PFSK-1 (cell line): Measurements from ENCODE around the gene WNK1.

Experiments used
- FOXP2 ChIP-seq: optimal IDR thresholded peaks from 2 replicates; pipeline ENCODE3; 2011; ENCODE audit warnings: borderline replicate concordance, control low read depth, inconsistent platforms; ENCODE audit not compliant: insufficient read depth; ENCODE audit errors: extremely low read length, extremely low read depth
- POLR2AphosphoS5 ChIP-seq: IDR thresholded peaks from 2 replicates; pipeline ENCODE4 v1.6.1; 2012; ENCODE audit warnings: low read depth, mild to moderate bottlenecking, control low read depth, low read length, moderate library complexity
- SIN3A ChIP-seq: IDR thresholded peaks from 2 replicates; pipeline ENCODE4 v1.6.1; 2012; ENCODE audit warnings: mild to moderate bottlenecking, low read length, moderate library complexity, borderline replicate concordance; ENCODE audit not compliant: insufficient read depth
- TAF1 ChIP-seq: IDR thresholded peaks from 2 replicates; pipeline ENCODE4 v1.6.1; 2012; ENCODE audit warnings: low read length, control low read depth, borderline replicate concordance; ENCODE audit not compliant: insufficient read depth
- TF ChIP-seq, protein P1 (sequence below), 2 experiments: IDR thresholded peaks; 2 replicates each; pipeline versions ENCODE4 v1.6.1 to v1.8.0; 2011 to 2012; ENCODE audit warnings: low read depth in 2 of 2, low read length in 2 of 2, control low read depth in 1 of 2, inconsistent platforms in 1 of 2, mild to moderate bottlenecking in 1 of 2, moderate library complexity in 1 of 2; ENCODE audit not compliant: insufficient read depth in 1 of 2

Gene WNK1

DNA sequence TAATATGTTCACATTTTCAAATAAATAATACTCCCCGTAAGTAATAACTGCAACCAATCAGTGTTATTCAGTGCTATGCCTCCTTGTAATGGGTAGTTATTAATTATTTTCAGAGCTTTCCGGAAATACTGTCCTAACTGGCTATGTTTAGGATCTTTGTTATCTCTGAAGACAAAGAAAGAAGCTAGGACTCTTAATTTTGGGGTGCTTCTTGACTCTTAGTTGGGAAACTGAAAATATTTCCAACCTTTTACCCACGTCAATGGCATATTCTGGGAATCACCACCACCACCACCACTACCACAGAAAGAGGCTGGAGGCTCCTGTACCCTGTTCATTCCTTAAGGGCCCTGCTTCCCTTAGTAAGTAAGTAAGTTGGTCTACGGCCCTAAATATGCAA, 158.0 kb downstream of the WNK1 start:
- no peak for TF ChIP-seq TAF1
- TF ChIP-seq, protein P1, sequence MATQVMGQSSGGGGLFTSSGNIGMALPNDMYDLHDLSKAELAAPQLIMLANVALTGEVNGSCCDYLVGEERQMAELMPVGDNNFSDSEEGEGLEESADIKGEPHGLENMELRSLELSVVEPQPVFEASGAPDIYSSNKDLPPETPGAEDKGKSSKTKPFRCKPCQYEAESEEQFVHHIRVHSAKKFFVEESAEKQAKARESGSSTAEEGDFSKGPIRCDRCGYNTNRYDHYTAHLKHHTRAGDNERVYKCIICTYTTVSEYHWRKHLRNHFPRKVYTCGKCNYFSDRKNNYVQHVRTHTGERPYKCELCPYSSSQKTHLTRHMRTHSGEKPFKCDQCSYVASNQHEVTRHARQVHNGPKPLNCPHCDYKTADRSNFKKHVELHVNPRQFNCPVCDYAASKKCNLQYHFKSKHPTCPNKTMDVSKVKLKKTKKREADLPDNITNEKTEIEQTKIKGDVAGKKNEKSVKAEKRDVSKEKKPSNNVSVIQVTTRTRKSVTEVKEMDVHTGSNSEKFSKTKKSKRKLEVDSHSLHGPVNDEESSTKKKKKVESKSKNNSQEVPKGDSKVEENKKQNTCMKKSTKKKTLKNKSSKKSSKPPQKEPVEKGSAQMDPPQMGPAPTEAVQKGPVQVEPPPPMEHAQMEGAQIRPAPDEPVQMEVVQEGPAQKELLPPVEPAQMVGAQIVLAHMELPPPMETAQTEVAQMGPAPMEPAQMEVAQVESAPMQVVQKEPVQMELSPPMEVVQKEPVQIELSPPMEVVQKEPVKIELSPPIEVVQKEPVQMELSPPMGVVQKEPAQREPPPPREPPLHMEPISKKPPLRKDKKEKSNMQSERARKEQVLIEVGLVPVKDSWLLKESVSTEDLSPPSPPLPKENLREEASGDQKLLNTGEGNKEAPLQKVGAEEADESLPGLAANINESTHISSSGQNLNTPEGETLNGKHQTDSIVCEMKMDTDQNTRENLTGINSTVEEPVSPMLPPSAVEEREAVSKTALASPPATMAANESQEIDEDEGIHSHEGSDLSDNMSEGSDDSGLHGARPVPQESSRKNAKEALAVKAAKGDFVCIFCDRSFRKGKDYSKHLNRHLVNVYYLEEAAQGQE (IDR thresholded peaks at IDR 0.05; ENCODE audit: insufficient read depth in 1 of 2, low read depth in 2 of 2, low read length in 2 of 2): no peak
- no peak for TF ChIP-seq FOXP2
- no peak for TF ChIP-seq POLR2AphosphoS5
- no peak for TF ChIP-seq SIN3A

DNA sequence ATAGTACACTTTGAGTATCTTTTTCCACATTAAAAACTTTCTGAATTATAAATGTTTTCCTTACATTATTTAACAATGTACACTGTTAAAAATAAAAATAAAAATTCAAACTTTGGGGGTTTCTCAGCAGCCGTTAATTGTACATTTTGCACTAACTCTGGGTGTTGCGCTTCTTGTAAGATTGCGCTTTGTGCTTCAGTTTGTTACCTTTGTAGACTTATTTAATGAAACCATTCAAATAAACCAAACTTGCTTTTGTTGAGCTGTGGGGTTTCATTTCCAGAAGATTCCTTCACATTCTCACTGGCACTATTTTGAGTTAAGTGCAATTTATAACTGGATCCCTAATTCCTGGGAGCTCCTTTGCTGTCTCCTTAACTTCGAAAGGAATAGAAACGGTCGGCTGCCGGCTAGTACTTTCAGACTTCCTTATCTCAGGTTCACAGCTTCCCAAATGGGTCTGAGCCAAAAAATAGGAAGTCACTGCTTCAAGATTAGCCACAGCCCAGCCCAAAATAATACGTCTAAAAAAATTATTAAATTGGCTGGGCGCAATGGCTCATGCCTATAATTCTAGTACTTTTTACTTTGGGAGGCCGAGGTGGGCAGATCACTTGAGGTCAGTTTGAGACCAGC, 158.9 kb downstream of the WNK1 start:
- no peak for TF ChIP-seq TAF1
- TF ChIP-seq FOXP2: no peak
- TF ChIP-seq SIN3A: no peak
- 0 out of 2 replicates have a peak, but pooled peaks have one; percentile 15 for TF ChIP-seq POLR2AphosphoS5
- TF ChIP-seq, protein P1 (IDR thresholded peaks at IDR 0.05; ENCODE audit: insufficient read depth in 1 of 2, low read depth in 2 of 2, low read length in 2 of 2): no peak

DNA sequence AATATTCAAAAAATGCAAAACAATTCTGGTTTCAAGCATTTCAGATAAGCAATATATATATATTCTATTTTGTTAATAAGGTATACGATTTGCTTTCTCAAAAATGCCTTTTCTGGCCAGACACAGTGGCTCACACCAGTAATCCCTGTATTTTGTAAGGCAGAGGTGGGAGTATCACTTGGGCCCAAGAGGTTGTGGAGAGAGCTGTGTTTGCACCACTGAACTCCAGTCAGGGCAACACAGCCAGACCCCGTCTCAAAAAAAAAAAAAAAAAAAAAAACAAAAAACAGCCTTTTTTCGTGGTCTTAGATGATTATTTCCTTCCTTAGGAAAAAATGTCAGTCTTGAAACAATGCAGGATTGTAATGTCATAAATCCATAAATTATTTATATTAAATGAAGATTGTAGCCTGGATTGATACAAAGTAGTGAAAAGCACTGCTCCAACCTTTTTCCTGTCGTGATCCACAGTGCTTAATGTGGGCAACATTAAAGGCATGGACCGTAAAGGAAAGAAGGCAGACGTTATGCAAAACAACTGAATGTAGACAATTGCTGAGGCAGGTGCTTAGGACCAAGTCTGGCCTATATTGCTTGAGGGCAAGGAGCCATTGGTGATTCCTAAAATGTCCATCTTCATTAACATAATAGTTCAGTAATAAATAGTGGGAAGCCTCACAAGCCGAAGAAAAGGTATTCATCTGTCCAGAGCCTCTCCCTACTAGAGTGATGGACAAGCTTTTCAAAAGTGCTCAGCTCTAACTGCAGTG, 160.3 kb downstream of the WNK1 start:
- TF ChIP-seq POLR2AphosphoS5: 0 out of 2 replicates have a peak, but pooled peaks have one; percentile 24
- no peak for TF ChIP-seq TAF1

DNA sequence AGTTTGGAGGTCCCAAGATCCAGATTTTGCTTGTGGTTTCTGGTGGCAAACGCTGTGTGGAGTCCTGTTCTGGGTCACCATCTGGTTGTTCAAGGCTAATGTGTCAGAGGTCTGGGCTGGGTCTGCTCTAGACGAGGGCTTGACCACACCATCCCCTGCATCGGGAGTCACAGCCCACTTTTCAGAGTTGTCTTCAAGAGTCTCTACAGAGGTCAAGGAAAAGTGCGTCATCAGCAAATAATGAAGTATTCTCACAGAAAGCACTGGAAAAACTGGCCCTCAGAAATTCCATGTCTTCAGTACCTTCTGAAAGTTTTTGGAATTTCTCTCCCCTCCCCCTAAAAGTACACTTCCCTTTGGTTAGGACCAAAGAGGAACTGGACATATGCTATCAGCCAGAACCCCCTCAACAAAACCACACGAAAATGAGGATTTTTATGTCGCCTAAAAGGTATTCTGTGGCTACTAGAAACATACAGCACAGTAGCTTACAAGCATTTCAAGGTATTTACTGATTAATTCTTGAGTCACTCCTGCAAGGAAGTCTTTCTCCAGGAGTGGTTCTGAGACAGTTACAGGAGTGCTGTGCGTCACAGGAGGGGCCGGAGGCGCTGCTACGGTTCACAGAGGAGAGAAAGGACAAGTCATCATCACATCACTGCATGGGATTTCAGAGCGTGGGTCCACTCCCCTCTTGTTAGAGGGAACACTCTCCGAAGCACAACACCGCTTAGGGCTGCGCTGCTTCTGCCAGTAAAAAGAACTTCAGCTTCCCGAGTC, 161.7 kb downstream of the WNK1 start:
- no peak for TF ChIP-seq FOXP2
- TF ChIP-seq TAF1: no peak
- TF ChIP-seq, protein P1 (IDR thresholded peaks at IDR 0.05; ENCODE audit: insufficient read depth in 1 of 2, low read depth in 2 of 2, low read length in 2 of 2): no peak
- TF ChIP-seq POLR2AphosphoS5: no peak
- no peak for TF ChIP-seq SIN3A

DNA sequence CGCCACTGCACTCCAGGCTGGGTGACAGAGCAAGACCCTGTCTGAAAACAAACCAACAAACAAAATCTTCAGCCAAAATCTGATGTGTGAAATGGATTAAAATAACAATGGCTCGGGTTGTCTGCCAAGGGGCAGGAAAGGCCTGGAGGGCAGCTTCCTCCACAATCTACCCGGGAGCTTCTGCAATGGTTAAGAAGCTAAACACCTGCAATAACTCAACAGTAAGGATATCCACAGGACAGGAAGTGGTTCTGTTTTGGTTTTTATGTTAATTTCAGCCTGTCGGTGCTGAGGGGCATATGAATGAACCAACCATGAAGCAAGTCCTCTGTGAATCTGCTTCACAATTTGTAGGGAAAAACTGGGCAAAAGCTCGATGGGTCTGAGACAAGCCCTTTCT, 162.7 kb downstream of the WNK1 start:
- TF ChIP-seq SIN3A: no peak

DNA sequence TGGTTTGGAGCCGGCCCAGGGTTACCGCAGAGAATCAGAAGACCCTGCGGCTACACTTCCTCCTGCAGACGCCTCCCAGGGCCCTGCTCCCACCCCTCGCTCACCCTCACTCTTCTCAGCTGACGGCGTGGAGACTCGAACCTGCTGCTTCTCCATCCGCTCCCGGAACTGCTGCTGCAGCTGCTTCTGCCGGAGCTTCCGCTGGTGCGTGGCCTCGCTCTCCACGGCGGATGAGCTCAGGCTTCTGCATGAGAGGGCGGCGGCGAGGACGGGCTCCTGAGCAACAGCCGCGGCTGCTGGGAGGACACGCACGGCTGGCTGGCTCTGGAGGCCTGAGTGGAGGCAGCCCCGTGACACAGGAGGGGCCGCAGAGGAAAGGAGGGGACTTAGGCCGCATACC, 163.9 kb downstream of the WNK1 start:
- TF ChIP-seq SIN3A (no peak), POLR2AphosphoS5 (no peak), TAF1 (no peak), FOXP2 (no peak)
- TF ChIP-seq, protein P1 (IDR thresholded peaks at IDR 0.05; ENCODE audit: insufficient read depth in 1 of 2, low read depth in 2 of 2, low read length in 2 of 2): no peak
